D721Med (cell line): ENCODE measurements around the gene SELENON.

Source experiments
- DNase-seq: peaks from one replicate; pipeline ENCODE4 v3.0.0; 2011; ENCODE audit warnings: low spot score; ENCODE audit not compliant: insufficient read length
- FAIRE-seq: peaks from 2 replicates; lab custom pipeline; 2011; peaks lifted over from hg19 to GRCh38; lab: Jason Lieb, UNC
- TF ChIP-seq, protein P1 (sequence below): IDR thresholded peaks from 2 replicates; pipeline ENCODE4 v1.5.1; 2012; ENCODE audit warnings: mild to moderate bottlenecking, control low read depth; ENCODE audit not compliant: insufficient read depth; ENCODE audit errors: missing control alignments

Gene SELENON

DNA sequence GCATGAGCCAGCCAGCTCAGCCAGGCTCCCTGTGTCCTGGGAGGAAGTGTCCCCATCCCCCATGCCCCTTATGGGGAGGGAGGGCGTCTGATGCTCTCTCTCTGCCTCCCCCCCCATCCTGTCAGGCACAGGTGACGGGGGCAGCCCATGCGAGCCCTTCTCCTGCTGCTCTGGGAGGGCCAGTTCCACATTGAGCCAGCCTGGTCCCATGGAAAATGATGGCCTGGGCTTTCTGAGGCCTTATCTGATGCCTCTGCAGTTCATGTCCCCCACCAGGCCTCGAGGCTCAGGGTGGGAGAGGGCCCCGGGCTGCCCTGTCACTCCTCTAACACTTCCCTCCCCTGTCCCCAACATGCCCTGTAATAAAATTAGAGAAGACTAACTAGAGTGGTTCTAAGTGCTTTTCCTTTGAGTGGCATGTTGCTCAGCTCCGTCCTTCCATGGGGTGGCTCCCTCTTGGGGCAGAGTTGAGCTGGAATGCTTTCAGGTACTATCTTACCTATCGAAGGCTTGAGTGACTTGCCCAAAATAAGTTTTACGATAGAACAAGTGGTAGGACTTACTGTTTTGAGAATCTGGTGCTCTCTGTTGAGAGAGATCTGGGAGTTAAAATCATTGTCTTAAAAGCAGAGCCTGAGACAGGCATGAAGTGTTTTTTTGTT, 18.0 kb downstream of the SELENON start:
- FAIRE-seq (no peak), DNase-seq (no peak)
- TF ChIP-seq, protein P1, sequence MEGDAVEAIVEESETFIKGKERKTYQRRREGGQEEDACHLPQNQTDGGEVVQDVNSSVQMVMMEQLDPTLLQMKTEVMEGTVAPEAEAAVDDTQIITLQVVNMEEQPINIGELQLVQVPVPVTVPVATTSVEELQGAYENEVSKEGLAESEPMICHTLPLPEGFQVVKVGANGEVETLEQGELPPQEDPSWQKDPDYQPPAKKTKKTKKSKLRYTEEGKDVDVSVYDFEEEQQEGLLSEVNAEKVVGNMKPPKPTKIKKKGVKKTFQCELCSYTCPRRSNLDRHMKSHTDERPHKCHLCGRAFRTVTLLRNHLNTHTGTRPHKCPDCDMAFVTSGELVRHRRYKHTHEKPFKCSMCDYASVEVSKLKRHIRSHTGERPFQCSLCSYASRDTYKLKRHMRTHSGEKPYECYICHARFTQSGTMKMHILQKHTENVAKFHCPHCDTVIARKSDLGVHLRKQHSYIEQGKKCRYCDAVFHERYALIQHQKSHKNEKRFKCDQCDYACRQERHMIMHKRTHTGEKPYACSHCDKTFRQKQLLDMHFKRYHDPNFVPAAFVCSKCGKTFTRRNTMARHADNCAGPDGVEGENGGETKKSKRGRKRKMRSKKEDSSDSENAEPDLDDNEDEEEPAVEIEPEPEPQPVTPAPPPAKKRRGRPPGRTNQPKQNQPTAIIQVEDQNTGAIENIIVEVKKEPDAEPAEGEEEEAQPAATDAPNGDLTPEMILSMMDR, result no peak

DNA sequence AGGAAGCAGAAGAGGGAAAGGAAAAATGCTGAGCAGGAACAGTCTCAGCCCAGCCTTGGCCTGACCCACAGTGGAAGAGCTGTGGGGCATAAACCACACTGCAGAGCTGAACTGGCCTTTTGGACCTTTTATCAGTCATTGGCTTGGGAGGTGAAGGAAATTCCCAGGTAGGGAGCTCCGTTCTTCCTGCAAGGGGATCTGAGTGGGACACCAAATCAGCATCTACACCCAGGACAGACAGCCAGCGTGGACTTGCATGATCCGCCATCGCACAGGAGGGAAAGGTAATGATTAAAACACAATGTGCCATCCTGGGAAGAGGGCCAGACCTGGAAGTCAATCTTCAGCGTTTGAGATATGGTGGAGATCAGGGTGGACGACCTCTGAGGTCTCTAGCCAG, 18.6 kb downstream of the SELENON start:
- DNase-seq, result no peak
- TF ChIP-seq, protein P1, result no peak
- FAIRE-seq, result no peak

DNA sequence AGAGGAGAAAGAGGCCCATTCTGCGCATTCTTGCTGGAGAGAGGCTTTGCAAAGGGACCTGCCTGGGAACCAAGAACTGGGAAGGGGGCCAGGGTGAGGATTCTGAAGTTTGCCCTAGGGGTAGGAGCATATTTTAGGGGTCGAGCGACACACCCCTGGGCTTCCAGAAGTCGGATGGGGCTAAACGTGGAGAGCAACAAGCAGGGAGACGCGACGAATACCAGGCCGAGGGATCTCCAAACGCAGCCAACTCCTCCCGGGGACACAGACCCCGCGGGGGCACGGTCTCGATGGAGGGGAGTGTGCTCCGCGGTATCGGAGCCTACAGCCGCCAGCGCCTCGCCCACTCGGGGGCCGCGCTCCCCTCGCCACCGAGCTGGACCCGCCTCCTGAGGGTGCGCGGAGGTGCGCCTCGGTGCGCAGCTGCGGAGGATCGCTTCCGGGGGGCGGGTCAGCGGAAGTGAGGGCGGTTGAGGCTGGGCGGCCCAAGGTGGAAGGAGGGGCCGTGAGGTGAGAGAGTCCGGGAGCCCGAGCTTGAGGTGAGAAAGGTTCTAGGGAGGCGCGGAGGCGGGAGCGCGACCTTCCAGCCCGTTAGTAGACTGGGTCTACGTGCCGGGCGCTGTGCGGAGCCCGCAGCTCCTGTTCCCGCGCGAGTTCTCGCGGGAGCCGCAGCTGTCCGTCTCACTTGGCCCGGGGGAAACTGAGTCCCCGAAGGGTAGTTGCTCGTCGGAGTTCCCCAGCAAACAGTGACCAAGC, 19.7 kb downstream of the SELENON start, which contains the start of gene MTFR1L:
TSS of gene MTFR1L (plus strand) at position 464 of the 756 bp plus-strand sequence. CDS start 3,151 bp downstream, outside the sequence.
- TF ChIP-seq, protein P1, result no peak
- FAIRE-seq, result no peak
- DNase-seq, result peak; percentile 86

DNA sequence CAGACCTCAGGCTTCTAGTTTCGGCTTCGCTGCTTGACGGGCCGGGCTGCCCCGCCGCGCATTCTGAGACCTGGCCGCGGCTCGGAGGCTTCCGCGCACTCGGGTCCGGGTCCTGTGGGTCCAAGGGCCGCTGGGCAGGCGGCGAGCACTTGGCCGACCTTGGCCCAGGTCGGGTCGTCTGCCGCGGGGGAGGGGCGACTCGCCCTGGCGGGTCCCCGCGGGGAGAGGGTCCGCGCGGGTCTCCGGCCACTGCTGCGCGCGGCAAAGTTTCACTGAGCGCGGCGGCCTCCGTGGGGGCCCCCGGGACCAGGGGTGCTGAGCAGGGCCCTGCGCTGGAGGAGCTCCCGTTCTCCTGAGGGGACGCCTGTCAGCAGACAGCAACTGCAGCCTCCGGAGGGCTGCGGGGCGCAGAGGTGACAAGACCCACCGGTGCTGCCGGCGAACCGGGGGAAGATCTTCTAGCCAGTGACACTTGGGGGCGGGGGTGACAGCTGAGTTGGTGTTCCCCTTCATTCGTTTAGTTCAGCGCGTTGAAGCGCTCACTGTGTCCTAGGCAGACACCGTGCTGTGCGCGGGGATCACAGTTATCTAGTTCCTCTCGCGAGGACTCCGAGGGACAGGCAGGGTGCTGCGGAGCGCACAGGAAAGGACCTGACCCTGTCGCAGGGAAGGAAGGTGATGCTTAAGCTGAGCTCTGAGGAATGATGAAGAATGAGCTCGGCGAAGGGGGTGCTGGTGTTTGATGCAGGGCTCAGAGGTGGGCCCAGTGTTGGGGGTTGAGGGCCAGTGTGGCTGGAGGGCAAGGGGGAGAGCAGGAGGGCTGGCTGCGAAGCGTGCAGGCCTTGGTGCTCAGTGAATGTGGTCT, 20.5 kb downstream of the SELENON start:
- DNase-seq, result peak; percentile 56
- no peak for FAIRE-seq
- TF ChIP-seq, protein P1, result no peak

DNA sequence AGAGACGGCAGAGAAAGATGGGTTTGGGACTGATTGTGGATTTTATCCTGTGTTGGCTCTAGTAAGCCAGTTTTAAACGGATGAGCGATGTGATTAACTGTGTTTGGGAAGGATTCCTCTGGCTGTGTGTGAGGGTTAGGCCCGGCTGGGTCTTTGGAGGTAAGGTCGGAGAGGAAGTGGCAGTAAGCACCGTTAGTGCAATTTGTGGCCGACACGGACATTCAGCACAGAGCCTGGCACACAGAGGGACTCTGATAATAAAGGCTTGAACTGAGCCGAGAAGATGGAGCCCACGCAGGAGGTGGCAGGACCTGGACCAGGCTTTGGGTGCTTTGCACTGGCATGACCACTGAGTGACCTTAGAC, 21.1 kb downstream of the SELENON start:
- DNase-seq, result no peak
- TF ChIP-seq, protein P1, result no peak
- no peak for FAIRE-seq

DNA sequence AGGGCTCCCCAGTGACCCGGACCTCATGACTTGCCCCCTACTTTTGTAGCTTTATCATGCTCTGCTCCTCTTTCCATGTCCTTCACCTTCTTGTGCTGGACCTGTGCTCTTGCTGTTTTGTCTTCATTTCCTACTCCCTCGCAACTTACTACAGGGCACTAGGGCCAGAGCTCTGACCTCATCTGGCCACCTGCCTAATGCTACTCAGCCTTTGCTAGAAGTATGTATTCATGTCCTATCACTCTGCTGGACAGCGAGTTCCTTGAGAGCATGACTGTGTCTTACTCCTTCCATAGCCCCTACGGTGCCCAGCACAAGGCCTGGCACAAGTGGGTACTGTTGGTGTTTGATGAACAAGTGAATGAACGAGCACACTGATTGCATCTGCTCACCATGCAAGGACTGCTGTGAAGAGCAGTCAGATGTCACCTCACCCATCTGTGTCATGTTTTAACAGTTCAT, 21.7 kb downstream of the SELENON start:
- DNase-seq, result no peak

More for the DNA sequence above, 21.7 kb downstream of the SELENON start:
- no peak for FAIRE-seq
- TF ChIP-seq, protein P1, result no peak
